EH (cell line): Measurements from ENCODE around the gene GSC.
A peak's percentile ranks its signal among the peaks of the same experiment; 100 is the strongest.
"Not testable (repeated sequence)": the region's sequence is repeated elsewhere in the genome, so short reads cannot be mapped to it uniquely, and the experiment has no call there.

ENCODE experiments used
- DNase-seq: peaks from one replicate; pipeline ENCODE4 v3.0.0-alpha.2; 2015; ENCODE audit warnings: low read depth

The GSC gene

DNA sequence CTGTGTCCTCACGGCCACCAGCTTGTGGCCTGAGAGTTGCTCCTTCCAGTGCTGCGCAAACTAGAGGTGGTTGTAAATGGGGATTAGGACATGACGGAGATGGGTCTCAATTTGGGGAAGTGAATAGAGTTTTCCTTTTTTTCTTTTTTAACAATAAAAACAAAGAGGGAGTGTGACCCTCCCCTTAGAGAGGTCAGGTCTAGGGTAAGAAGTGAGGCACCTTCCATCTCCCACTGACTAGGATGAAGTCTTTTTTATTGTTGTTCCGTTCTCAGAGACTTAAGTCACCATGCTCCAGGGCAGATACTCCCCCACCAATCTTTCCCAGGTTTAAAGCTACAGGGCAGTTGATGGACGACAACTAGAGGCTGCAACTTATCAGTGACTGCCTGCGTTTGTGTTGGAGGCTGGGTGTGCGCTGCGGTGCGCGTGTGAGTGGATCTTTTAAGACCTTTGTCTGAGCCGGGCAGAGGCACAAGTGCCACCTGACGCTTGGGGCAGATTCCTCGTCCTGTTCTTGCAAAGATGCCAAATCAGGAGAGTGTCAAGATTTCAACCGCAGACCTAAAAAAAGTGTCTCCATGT lies 2.1 kb upstream of the GSC start:
- DNase-seq: no peak

DNA sequence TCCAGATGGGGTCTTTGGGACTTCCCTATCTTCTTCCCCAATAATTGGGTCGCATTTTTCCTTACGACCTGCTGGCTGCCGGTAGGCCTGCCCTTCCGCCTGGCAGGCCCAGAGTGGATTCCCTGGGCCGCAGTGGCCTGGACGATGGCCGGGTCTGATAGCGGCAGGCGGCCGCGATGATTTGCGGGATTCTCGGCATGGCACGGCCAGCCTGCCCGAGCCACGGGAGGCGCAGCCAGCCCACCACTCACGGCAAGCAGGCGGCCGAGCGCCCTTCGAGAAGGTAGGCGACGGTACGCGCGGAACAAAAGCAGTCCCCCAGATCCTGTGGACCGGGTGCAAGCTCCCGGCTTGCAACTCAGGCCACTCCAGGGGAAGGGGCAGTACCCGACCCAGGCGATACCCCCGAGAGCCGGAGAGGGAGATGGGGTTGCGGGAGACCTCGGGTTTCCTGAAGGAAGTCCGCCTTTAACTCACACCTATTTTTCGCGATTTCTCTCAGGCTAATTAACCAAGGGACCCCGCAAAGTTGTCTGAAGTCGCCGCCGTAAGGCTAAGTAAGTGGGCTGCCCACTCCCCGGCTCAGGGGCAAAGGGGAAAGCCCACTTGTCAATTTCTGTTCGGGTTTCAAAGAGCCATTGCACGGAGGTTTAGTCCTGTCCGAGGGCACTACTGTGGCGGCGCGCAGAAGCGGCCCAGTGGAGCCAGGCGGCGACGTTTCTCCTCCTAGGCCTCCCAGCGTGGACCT lies 1.4 kb upstream of the GSC start:
- no peak for DNase-seq

DNA sequence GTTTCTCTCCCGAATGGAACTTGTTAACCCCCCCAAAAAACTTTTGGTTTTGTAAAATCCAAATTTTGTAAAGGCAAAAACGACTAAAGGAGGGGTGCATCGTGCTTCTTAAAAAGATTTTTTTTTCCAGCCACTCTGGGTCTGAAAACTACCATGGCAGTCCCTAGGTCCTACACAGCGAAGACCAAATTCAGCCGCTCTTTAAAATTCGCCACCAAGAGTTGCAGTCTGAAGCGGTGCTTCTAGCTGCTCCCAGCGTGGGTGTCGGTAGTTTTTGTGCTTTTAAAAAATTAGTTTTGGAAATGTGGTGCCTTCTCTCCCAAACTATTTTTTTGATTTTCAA lies 873 bp upstream of the GSC start:
- DNase-seq: no peak

DNA sequence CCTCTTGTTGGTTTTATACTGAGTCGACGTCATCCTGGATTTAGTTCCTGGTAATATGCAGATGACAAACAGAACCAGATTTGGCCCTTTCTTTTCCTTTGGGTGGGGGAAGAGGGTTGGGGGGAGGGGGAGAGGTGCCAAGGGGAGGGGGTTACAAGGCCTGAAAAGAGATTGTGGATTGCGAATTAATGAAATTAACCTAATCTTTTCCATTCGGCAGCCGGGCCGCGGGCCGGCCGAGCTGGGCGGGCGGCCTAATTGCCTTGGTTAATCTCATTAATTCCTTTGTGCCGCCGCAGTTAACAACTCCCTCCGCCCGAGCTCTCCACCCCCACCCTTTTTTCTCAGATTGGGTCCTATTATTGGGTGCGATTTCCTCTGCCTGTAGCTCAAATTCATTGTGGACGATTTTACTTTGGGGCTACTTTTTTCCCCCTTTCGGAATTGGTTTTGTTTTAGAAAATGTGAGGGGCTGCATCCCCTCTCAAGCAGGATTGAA lies 387 bp upstream of the GSC start:
- DNase-seq: no peak

DNA sequence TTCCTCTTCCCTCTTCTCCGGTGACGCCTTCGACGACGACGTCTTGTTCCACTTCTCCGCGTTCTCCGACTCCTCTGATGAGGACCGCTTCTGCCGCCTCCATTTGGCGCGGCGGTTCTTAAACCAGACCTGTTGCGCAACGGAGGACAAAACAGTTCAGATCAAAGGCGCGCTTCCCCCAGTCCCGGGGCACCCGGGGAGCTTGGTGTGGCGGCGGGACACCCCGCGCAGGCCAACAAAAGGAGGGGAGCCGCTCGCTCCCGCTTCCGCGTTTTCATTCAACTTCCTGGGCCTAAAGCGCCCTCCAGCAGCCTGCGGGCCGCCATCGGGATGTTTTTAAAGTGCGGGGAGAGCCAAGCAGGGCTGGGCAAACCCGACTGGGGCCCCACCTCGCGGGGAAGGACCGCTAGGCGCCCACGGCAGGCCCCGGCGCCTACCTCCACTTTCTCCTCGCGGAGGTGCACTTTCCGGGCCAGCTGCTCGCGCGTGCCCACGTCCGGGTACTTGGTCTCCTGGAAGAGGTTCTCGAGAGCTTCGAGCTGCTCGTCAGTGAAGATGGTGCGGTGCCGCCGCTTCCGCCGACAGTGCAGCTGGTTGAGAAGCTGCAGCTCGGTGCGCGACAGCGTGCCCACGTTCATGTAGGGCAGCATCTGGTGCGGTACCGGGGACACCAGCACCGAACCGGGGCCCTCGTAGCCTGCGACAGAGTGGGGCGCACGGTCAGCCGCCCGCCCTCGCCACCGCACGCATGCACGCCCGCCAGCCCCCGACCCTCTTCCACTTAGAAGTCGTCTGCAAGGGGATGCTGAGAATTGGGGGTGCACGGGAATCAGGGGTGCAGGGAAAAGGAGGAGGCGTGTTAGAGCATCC lies 1.2 kb downstream of the GSC start:
- DNase-seq: no peak

DNA sequence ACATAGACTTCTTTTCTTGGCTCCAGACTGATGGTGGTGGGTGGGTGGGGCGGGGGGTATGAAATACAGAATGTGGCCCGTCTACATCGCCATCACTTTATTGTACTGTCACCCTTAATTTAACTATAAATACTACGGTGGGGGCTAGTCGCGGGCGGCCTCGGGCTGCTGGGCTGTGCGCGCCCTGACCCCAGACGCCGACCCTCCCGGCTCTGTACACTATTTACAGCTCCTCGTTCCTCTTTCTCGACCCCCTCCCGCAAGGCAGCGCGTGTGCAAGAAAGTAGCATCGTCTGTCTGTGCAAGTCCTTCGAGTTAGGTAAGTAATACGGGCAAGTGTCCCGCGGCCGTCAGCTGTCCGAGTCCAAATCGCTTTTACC lies 1.8 kb downstream of the GSC start:
- DNase-seq: no peak

DNA sequence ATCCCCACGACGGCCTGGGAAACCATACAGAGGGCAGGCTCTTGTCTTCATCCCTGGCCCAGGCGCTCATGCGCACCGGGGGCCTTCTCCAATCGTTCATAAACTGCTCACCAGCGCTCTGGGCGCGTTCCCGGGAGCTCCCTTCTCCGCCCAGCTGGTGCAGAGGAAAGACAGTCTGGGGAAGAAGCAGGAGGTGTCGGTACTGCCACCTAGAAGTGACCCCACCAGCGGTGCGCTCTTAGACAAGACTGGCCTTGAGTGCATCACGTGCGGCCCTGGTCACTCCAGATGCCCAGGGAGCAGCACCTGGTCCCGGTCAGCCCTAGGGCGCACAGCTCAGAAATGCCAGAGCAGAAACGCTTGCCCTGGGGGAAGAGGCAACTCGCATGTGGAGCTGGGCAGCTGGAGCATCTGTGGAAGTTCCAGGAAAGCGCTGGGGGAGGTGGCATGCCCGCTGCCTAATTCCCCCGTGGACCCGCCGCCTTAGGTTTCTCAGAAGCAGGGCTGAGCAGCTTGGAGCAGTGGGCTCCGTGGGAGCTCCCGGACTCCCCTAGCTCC lies 2.5 kb downstream of the GSC start:
- DNase-seq: no peak

DNA sequence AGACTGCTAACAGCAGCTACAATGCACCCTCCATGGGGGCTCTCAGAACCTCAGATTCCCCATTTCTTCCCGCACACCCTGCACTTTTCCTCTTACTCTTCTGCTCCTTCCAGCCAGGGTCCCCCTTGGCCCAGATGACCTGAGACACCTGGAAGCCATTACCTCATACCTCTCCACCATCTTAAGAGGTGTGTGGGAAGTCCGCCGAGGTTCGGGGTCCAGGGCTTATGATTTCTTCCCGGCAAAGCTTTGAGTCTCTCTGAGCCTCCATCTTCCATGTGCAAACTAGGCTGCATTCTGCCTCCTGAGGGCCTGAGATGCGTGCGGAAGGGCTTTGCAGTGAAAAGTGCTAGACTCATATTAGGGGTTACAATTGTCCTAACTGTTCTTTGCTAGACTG lies 5.3 kb downstream of the GSC start:
- DNase-seq: no peak

DNA sequence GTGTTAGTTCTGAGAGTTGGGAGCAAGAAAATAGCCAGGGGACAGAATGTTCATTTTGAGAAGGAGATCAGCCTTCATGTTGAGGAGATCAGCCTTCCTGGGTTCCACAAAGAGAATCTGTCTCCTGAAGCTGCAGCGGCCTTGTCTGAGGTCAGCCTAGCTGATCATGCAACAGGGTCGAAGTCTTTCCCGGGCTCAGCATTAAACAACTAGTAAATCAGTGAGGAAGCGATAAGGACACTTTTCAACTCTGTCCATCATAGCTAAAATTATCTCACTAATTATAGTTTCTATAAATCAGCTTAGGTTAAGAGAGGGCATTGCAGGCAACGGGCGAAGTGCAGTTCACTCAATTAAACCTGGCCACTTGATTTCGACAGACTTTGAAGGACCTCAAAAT lies 7.5 kb downstream of the GSC start:
- no peak for DNase-seq

DNA sequence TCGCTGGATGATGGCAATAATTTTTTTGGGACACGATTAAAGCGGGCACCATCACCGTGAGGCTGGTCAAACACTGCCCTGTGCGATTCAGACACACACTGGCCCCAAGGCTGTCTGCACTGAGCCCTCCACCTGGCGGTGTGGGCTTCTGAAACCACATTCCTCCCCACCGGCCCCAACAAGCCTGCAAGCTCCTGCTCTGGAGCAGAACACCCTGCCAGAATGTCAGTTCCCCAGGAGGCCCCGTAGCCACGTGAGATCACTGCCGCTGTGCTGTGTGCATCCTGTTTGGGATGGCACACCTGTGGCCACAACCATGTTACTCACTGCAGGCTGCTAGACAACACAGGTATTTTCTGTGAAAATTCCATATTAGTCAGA lies 7.9 kb downstream of the GSC start:
- no peak for DNase-seq

DNA sequence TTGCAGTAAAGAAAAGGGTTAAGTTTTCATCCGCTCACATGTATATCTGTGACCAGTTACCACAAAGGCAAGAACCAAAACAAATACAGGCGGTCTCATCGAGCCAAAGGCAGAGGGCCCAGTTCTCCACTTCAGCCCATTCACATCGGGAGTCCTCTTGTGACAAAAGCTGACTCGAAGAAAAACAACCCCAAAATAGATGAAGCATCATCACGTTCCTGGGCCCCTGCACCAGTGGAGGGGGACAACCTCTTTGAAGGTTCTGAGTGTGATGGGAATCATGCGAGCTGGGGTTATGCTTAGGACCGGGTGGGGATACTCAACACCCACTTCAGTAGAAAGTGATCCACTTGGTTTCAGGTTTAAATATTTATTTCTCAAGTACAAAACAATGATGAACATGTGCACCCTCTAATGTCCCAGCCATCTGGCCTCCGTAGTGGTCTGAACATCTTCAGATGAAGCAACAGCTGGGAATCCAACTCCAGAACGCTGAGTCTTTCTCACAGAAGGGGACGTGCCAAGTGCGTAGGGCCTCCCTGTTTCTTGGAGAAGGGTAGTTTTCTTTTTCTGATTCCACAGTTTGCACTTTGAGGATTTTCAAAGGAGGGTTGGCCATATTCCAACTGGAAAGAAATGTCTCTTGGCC lies 8.4 kb downstream of the GSC start:
- no peak for DNase-seq

DNA sequence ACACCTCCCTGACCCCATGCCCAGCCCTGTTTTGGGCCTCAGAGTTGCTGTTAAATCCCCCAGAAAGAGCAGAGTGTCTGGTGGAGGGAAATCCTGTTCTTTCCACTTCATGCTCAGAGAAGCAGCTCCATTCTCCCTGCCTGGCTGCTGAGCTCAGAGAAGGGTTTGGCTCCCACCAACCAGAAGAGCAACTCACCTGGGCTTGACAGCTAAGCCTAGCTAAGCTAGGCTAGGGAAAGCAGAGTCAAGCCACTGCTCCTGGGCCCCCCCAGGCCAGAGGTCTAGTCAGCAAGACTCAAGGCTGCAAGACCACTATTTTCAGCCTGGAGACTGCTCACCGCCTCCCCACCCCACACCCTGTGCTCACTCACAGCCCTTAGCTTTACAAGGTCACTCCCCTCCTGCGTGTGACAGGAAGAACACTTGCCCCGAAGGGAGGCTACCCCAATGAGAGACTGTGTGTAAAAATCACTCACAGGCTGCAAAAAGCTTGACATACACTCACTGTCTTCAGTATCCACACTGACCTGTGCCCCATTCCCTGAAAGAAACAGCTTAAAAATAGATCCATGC lies 13.5 kb downstream of the GSC start:
- no peak for DNase-seq

DNA sequence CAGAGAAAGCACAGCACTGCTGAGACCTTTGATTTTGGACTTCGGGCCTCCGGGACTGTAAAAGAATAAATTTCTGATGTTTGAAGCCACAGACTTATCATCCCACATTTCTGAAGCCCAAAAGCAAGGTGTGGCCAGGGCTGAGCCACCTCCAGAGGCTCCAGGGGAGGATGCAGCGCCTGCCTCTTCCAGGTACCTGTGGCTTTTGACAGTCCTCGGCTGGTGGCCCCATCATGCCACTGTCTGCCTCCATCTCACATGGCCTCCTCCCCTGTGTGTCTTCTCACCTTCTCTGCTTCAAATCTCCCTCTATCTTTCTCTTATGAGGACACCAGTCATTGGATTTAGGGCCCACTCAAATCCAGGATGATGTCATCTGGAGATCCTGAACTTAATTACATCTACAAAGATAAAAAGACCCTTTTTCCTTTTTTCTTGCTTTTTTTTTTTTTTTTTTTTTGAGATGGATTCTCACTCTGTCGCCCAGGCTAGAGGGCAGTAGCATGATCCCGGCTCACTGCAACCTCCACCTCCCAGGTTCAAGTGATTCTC lies 15.4 kb downstream of the GSC start:
- DNase-seq: no peak

DNA sequence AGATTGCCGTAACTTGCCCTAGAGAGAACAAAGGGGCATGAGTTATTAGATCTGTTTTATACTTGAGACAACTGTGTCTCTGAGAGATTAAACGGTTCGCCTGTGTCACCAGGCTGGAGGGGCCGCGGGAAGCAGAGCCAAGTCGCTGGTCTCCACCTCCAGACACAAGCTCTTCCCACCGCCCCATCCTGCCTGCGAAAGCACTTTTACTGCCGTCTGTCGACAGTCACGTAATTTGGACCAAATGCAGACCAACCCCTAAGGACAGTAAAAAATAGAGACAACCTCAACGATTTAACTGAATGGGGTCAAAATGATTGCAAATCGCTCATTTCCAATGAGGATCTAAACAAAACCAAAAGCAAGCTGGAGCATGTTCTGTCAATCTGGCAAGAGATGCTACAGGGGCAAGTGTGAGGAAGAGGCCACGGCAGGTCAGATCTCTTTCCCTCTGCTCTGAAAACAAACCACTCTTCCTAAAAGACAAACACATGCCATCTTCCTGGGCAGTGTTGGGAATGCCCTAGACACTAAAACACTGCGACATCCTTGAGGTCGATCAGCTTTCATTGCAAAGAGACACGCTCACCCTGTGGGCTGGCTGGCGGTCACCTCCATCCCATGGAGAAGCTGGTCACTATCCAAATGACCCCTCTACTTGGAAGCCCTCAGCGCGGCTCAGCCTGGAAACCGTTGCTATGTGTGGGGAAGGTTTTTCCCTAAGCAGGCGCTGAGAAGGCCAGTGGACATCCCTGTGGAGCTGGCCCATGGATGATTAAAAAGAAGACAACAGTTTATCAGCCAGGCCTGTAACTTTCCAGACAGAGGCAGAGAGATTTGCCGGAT lies 17.1 kb downstream of the GSC start:
- no peak for DNase-seq

DNA sequence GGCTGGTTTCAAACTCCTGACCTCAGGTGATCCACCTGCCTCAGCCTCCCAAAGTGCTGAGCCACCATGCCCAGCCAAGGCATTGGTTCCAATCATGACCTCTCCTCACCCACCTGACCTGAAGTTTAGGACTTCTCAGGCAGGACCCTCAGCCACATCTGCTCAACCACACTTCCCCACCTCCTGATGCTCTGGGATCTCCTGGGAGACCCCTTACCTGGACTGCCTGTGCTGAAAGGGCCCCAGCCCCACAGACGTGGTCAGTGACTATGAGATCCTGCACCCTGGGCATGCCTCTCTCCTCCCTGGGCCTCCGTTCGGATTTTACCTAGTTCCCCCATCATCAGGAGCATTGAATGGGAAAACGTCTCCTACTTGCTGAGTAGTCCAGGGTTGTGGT lies 18.0 kb downstream of the GSC start:
- no peak for DNase-seq

DNA sequence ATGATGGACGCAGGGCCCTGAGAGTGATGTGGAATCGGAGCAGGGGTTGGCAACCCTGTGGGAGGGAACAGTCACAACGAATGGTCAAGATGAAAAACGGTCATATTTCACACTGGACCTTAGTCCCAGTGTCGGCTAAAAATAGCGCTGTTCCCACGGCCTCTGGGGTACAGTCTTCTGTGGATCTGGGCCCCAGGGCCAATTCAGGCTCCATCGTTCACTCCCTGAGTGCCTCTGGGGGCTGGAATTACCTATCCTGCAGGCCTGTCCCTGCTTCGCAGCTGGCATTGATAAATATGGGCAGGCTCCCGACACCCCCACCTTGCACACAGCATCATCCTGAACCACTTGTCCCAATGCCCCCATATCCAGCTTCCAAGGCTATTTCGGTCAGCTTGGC lies 18.6 kb downstream of the GSC start:
- DNase-seq: no peak

DNA sequence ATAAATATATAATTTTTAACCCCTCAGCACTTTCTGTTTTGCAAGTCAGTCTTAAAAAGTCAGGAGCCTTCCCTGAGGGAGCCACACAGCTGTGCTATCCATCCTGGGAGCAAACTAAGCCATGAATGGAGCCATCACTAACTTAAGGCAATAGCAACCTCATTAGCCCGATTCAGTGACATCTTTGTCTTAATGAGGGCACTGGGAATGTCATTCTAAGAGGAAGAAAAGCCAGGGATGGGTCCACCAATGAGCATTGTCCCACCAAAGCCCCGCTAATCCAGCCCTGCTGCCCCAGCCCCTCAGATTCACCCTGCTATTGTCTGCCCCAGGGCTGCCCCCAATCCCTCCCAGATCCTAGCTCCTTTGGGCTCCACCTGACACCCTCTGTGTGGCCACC lies 19.5 kb downstream of the GSC start:
- no peak for DNase-seq

DNA sequence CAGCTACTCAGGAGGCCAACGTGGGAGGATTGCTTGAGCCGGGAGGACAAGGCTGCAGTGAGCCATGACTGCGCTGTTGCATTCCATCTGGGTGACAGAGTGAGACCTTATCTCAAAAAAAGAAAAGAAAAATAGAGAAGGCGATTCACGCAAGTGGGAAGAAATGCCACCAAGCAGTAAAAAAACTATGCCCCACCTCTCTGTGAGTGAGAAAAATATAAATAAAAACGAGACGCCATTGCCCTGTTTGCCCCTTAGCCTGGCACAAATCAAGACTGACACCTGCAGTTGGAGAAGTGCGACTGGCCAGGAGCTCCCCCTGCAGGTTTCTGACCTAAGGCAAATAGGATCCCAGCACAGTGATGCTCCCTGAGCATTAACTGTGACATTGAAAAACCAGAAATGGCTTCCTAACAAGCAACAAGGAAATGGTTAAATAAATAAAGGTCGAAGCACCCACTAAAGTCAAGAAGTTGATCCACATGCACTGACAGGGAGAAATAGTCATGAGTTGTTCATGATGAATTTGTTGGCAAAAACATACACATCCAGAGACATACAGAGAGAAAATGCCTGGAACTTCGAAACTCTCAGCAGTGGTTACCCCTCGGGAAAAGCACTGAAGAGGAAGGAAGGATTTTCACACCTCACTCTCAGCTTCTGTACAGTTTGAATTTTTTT lies 21.1 kb downstream of the GSC start:
- peak; percentile 3 for DNase-seq

DNA sequence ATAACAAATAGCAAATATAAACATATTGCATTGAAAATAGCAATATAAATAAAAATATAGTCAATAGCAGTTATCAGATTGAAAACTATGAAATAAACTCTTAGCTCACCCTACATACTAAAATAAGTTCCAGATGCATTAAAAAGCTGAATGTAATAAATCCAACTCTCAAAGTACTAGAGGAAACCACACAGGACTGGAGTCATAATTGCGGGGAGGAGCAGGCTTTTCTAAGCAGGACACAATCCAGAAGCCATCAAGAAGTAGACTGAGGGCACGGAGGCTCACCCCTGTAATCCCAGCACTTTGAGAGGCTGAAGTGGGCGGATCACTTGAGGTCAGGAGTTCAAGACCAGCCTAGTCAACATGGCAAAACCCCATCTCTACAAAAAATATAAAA lies 22.2 kb downstream of the GSC start:
- no peak for DNase-seq

DNA sequence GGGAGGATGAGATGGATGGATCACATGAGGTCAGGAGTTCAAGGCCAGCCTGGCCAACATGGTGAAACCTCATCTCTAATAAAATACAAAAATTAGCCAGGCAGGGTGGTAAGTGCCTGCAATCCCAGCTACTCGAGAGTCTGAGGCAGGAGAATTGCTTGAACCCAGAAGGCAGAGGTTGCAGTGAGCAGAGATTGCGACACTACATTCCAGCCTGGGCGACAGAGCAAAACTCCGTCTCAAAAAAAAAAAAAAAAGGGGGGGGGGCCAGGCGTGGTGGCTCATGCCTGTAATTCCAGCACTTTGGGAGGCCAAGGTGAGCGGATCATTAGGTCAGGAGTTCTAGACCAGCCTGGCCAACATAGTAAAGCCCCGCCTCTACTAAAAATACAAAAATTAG lies 22.8 kb downstream of the GSC start:
- DNase-seq: not testable (repeated sequence)
